HFFc6 (cell line): Measurements from ENCODE around the gene HOGA1. TPM values are rescaled to one million over a fixed set of nuclear protein-coding genes. Genes with fewer than 3 reads are reported as not detected.
A peak's percentile ranks its signal among the peaks of the same experiment; 100 is the strongest.

Experiments
- DNase-seq: peaks from one replicate; pipeline ENCODE4 v3.0.0-alpha.2; 2018
- H3K27ac Mint-ChIP-seq: 2 replicates; pipeline ENCODE4 v1.8.0; 2020; ENCODE audit warnings: mild to moderate bottlenecking, mixed read lengths
- H3K27me3 Mint-ChIP-seq: 2 replicates; pipeline ENCODE4 v1.8.0; 2021; ENCODE audit warnings: mild to moderate bottlenecking, moderate library complexity, mixed read lengths; ENCODE audit not compliant: insufficient read depth
- H3K36me3 Mint-ChIP-seq: 2 replicates; pipeline ENCODE4 v1.8.0; 2021; ENCODE audit warnings: low read depth, mixed read lengths
- H3K4me1 Mint-ChIP-seq: 2 replicates; pipeline ENCODE4 v1.8.0; 2020; ENCODE audit warnings: low read depth, mixed read lengths
- H3K4me3 Mint-ChIP-seq: 2 replicates; pipeline ENCODE4 v1.8.0; 2020; ENCODE audit warnings: mild to moderate bottlenecking, moderate library complexity, mixed read lengths
- H3K9me3 Mint-ChIP-seq: 2 replicates; pipeline ENCODE4 v1.8.0; 2020; ENCODE audit warnings: mild to moderate bottlenecking, mixed read lengths
- CTCF ChIP-seq: fragments of 200-600 bp; sonication (generic); IDR thresholded peaks from 2 replicates; pipeline ENCODE4 v1.5.0; 2021; ENCODE audit warnings: antibody characterized with exemption, mild to moderate bottlenecking
- total RNA-seq, 6 experiments: library from RNA; stranded (reverse); fragmentation: NEBNext Ultra II Directional; extraction: Animal tissue kit (Norgen Biotek cat#: 25700); gene quantifications; 2 replicates in 1 of 6; 3 replicates in 5 of 6; pipeline ENCODE4 v1.2.3, GENCODE V29; 2021

The HOGA1 gene
- total RNA-seq, 6 experiments from 2014 or later = 0.26 to 0.66 (median 0.46) TPM

GRCh38 chr10:97563337-97563736 lies 20.9 kb upstream of the HOGA1 start:
- Mint-ChIP-seq H3K27me3 (no peaks in the 10 kb centered on the region), H3K4me3 (no peak overlapping the region), H3K9me3 (no peaks in the 10 kb centered on the region), H3K4me1 (peaks cover 21% of the 10 kb centered on the region), H3K36me3 (no peaks in the 10 kb centered on the region), H3K27ac (no peak overlapping the region)
- TF ChIP-seq CTCF = no peak
- no peak for DNase-seq

GRCh38 chr10:97564776-97565175 lies 19.4 kb upstream of the HOGA1 start:
- Mint-ChIP-seq H3K27ac (no peak overlapping the region), H3K9me3 (no peaks in the 10 kb centered on the region), H3K4me3 (no peak overlapping the region), H3K27me3 (no peaks in the 10 kb centered on the region), H3K36me3 (peaks cover 4% of the 10 kb centered on the region; the same call in 1 of the 2 replicates), H3K4me1 (peaks cover 21% of the 10 kb centered on the region)
- TF ChIP-seq CTCF = no peak
- no peak for DNase-seq

- DNase-seq = no peak
- peak overlapping the region; percentile 9; the same call in 1 of the 2 replicates for H3K27ac Mint-ChIP-seq
- no peaks in the 10 kb centered on the region for H3K9me3 Mint-ChIP-seq
- TF ChIP-seq CTCF = no peak
- H3K4me1 Mint-ChIP-seq = peaks cover 21% of the 10 kb centered on the region
- no peak overlapping the region for H3K4me3 Mint-ChIP-seq
- no peaks in the 10 kb centered on the region for H3K27me3 Mint-ChIP-seq
- peaks cover 5% of the 10 kb centered on the region; the same call in 1 of the 2 replicates for H3K36me3 Mint-ChIP-seq
These were observed 17.7 kb upstream of the HOGA1 start for GRCh38 chr10:97566336-97566996.

GRCh38 chr10:97567891-97568290 lies 16.3 kb upstream of the HOGA1 start:
- peaks cover 5% of the 10 kb centered on the region; the same call in 1 of the 2 replicates for H3K36me3 Mint-ChIP-seq
- no peak overlapping the region for H3K27ac Mint-ChIP-seq
- H3K4me1 Mint-ChIP-seq = peaks cover 26% of the 10 kb centered on the region
- H3K9me3 Mint-ChIP-seq = no peaks in the 10 kb centered on the region
- H3K4me3 Mint-ChIP-seq = no peak overlapping the region
- no peaks in the 10 kb centered on the region; the same call in 1 of the 2 replicates for H3K27me3 Mint-ChIP-seq
- TF ChIP-seq CTCF = no peak
- DNase-seq = no peak

- Mint-ChIP-seq H3K27ac (no peak overlapping the region), H3K4me1 (peaks cover 32% of the 10 kb centered on the region), H3K36me3 (peaks cover 5% of the 10 kb centered on the region; the same call in 1 of the 2 replicates), H3K27me3 (no peaks in the 10 kb centered on the region; the same call in 1 of the 2 replicates), H3K9me3 (no peaks in the 10 kb centered on the region), H3K4me3 (no peak overlapping the region)
- TF ChIP-seq CTCF = no peak
- no peak for DNase-seq
These were observed 13.9 kb upstream of the HOGA1 start for GRCh38 chr10:97570146-97570788.
